ENCODE data around the gene FA2H.

Gene FA2H

DNA sequence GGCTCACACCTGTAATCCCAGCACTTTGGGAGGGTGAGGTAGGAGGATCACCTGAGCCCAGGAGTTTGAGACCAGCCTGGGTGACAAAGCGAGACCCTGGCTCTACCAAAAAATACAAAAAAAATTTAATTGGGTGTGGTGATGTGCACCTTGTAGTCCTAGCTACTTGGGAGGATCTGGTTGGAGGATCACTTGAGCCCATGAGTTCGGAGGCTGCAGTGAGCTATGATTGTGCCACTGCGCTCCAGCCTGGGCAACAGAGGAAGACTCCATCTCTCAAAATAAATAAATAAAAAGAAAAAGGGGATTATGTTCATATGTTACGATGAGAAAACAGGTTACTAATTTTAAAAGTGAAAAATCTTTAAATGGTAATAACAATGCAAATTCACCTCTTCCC, 75.0 kb downstream of the FA2H start:
- H3K4me2 ChIP-seq (ENCODE audit: low read length): peak overlapping the region; percentile 99
- H3K9me3 ChIP-seq (ENCODE audit: insufficient read depth, low read length): no peaks in the 10 kb centered on the region
- H2AFZ ChIP-seq (ENCODE audit: low read depth, low read length): no peak overlapping the region
- H3K4me3 ChIP-seq (ENCODE audit: low read length): peak overlapping the region; percentile 86
- H3K36me3 ChIP-seq (replicated peaks; ENCODE audit: low read depth, low read length): no peaks in the 10 kb centered on the region
- no peaks in the 10 kb centered on the region for H3K27me3 ChIP-seq (ENCODE audit: low read depth, low read length)
- H3K27ac ChIP-seq (ENCODE audit: low read length): no peak overlapping the region
- no peak for TF ChIP-seq EZH2phosphoT487 (IDR thresholded peaks at IDR 0.05; ENCODE audit: low read depth)
- TF ChIP-seq, protein P1, sequence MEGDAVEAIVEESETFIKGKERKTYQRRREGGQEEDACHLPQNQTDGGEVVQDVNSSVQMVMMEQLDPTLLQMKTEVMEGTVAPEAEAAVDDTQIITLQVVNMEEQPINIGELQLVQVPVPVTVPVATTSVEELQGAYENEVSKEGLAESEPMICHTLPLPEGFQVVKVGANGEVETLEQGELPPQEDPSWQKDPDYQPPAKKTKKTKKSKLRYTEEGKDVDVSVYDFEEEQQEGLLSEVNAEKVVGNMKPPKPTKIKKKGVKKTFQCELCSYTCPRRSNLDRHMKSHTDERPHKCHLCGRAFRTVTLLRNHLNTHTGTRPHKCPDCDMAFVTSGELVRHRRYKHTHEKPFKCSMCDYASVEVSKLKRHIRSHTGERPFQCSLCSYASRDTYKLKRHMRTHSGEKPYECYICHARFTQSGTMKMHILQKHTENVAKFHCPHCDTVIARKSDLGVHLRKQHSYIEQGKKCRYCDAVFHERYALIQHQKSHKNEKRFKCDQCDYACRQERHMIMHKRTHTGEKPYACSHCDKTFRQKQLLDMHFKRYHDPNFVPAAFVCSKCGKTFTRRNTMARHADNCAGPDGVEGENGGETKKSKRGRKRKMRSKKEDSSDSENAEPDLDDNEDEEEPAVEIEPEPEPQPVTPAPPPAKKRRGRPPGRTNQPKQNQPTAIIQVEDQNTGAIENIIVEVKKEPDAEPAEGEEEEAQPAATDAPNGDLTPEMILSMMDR (IDR thresholded peaks at IDR 0.05; ENCODE audit: low read depth, low read length): no peak
- H4K20me1 ChIP-seq (ENCODE audit: insufficient read depth, low read length): no peaks in the 10 kb centered on the region
- no peaks in the 10 kb centered on the region for H3K79me2 ChIP-seq (ENCODE audit: low read length)
- peaks cover 35% of the 10 kb centered on the region for H3K4me1 ChIP-seq (ENCODE audit: low read length)
- peak overlapping the region; percentile 69; the same call in 1 of the 2 replicates for H3K9ac ChIP-seq (ENCODE audit: low read length)

DNA sequence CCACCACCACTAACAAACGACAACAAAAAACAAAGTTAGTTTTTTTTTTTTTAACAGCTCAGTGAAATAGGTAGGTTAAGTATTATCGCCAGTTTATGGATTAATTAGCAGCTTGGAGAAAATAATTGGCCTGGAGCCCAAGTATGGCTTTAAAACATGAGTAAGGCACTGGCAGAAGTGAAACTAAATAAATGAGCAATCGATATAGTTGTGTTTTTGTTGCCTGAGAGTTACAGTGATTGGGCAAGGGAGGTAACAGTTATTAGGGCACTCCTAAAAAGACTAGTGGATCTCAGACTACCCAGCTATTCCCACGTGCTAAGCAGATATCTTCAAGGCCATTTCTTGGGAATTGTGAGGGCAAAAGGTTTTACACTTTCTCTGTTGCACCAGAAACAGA, 76.4 kb downstream of the FA2H start:
- no peaks in the 10 kb centered on the region for H3K27me3 ChIP-seq (ENCODE audit: low read depth, low read length)
- H3K4me3 ChIP-seq (ENCODE audit: low read length): peak overlapping the region; percentile 61
- peaks cover 35% of the 10 kb centered on the region for H3K4me1 ChIP-seq (ENCODE audit: low read length)
- H3K9me3 ChIP-seq (ENCODE audit: insufficient read depth, low read length): no peaks in the 10 kb centered on the region
- H3K4me2 ChIP-seq (ENCODE audit: low read length): peak overlapping the region; percentile 99
- H3K79me2 ChIP-seq (ENCODE audit: low read length): no peaks in the 10 kb centered on the region
- H2AFZ ChIP-seq (ENCODE audit: low read depth, low read length): no peak overlapping the region
- H3K9ac ChIP-seq (ENCODE audit: low read length): no peak overlapping the region
- TF ChIP-seq, protein P1 (IDR thresholded peaks at IDR 0.05; ENCODE audit: low read depth, low read length): no peak
- TF ChIP-seq EZH2phosphoT487 (IDR thresholded peaks at IDR 0.05; ENCODE audit: low read depth): no peak
- no peaks in the 10 kb centered on the region for H3K36me3 ChIP-seq (replicated peaks; ENCODE audit: low read depth, low read length)
- no peaks in the 10 kb centered on the region for H4K20me1 ChIP-seq (ENCODE audit: insufficient read depth, low read length)
- H3K27ac ChIP-seq (ENCODE audit: low read length): peak overlapping the region; percentile 19; the same call in 1 of the 2 replicates

DNA sequence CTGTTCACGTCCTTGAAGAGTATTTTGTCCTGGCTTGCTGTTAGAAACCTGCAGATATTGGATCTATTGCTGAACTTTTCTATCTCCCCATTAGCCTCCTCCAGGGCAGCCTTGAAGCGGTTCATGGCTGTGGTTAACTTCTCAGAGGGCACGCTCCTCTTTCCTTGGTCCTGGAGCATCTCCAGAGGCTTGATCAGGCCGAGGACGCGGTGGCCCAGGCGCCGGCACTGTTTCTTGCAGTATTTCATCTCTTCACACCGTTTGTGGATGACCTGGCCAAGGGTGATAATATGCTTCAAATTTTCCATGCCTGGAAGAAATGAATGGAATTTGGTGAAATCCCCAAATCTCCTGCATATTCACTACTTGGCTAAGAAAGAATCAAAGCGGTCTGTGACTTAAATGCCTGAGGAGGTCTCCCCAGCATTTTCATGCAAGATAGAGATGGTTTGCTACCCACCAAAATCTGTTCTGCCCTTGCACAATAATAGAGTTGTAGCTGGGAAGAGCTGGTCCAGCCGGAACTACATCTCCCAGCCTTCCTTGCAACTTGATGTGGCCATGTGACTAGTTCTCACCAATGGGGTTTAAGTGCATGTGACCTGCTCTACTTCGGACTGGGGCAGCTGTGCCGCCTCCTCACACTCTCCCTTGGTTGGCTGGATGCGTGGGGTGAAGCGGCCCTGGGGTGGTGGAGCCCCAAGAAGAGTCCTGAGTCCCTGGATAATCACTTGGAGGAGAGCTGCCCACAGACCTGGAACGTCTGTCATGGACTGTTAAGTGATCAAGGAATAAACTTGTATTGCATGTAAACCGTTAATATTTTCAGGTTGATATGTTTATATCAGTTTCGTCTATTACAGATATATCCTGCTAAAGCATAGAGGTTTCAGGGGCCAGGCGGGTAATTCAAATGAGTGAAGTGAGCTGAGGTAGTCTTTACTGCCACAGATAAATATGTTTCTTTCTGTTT, 78.9 kb downstream of the FA2H start:
- H3K27ac ChIP-seq (ENCODE audit: low read length): no peak overlapping the region
- no peaks in the 10 kb centered on the region for H3K9me3 ChIP-seq (ENCODE audit: insufficient read depth, low read length)
- peaks cover 26% of the 10 kb centered on the region for H3K4me1 ChIP-seq (ENCODE audit: low read length)
- H3K36me3 ChIP-seq (replicated peaks; ENCODE audit: low read depth, low read length): no peaks in the 10 kb centered on the region
- peak overlapping the region; percentile 50 for H3K9ac ChIP-seq (ENCODE audit: low read length)
- H2AFZ ChIP-seq (ENCODE audit: low read depth, low read length): peak overlapping the region; percentile 88
- peak overlapping the region; percentile 77 for H3K4me3 ChIP-seq (ENCODE audit: low read length)
- no peaks in the 10 kb centered on the region for H4K20me1 ChIP-seq (ENCODE audit: insufficient read depth, low read length)
- H3K79me2 ChIP-seq (ENCODE audit: low read length): no peaks in the 10 kb centered on the region
- peak overlapping the region; percentile 78 for H3K4me2 ChIP-seq (ENCODE audit: low read length)
- TF ChIP-seq EZH2phosphoT487 (IDR thresholded peaks at IDR 0.05; ENCODE audit: low read depth): no peak
- TF ChIP-seq, protein P1 (IDR thresholded peaks at IDR 0.05; ENCODE audit: low read depth, low read length): no peak
- H3K27me3 ChIP-seq (ENCODE audit: low read depth, low read length): no peaks in the 10 kb centered on the region

DNA sequence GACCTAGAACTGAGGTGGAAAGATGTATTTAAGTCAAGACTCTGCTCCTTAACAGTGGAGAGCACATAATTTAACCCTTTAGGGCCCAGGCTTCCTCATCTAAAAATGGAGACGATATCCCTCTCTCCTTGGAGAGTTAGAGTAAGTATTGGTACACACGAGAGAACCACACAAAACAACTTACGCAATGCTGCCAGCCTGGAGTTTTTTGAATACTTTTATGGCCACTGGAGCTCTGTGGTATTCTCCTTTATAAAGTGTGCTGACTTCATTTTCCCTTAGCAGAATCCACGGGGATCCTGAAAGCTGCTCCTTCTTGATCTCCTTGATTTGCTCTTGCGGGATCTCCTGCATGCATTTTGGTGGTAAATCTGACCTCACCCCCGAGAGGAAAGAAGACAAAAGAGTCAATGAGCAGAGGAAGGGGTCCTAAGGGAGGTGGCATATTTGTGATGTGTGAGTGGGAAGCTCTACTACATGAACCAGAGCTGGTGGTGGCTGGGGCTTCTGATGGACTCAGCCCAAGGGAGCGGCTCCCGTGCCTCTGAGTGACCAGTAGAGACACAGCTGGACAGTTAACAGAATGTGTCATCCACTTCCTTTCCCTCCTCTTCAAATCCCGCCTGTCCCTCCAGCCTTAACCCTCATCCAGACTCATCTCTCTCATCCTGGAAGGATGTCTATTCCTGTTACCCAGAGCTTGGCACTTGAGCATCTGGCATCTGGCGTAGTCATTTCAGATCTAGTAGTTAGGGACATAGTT, 83.3 kb downstream of the FA2H start:
- H3K4me1 ChIP-seq (ENCODE audit: low read length): peaks cover 11% of the 10 kb centered on the region
- H3K9me3 ChIP-seq (ENCODE audit: insufficient read depth, low read length): no peaks in the 10 kb centered on the region
- H4K20me1 ChIP-seq (ENCODE audit: insufficient read depth, low read length): no peaks in the 10 kb centered on the region
- H3K4me3 ChIP-seq (ENCODE audit: low read length): no peak overlapping the region
- H3K9ac ChIP-seq (ENCODE audit: low read length): no peak overlapping the region
- no peaks in the 10 kb centered on the region for H3K36me3 ChIP-seq (replicated peaks; ENCODE audit: low read depth, low read length)
- H3K27me3 ChIP-seq (ENCODE audit: low read depth, low read length): no peaks in the 10 kb centered on the region
- H2AFZ ChIP-seq (ENCODE audit: low read depth, low read length): no peak overlapping the region
- H3K79me2 ChIP-seq (ENCODE audit: low read length): no peaks in the 10 kb centered on the region
- no peak overlapping the region for H3K4me2 ChIP-seq (ENCODE audit: low read length)
- no peak for TF ChIP-seq EZH2phosphoT487 (IDR thresholded peaks at IDR 0.05; ENCODE audit: low read depth)
- TF ChIP-seq, protein P1 (IDR thresholded peaks at IDR 0.05; ENCODE audit: low read depth, low read length): no peak
- no peak overlapping the region for H3K27ac ChIP-seq (ENCODE audit: low read length)
